Neural crest cell (in vitro differentiated cells): ENCODE data around the gene ADRM1. TPM values are rescaled to one million over a fixed set of nuclear protein-coding genes. Genes with fewer than 3 reads are reported as not detected.

Source experiments
- DNase-seq: peaks from one replicate; pipeline ENCODE4 v3.0.0; 2021; ENCODE audit warnings: low read depth, mixed read lengths, low spot score
- H3K27ac Mint-ChIP-seq: one replicate; pipeline ENCODE4 v1.8.0; 2021; ENCODE audit warnings: mild to moderate bottlenecking, mixed read lengths; ENCODE audit not compliant: unreplicated experiment
- H3K27me3 Mint-ChIP-seq: 2 replicates; pipeline ENCODE4 v1.8.0; 2021; ENCODE audit warnings: low read depth, mild to moderate bottlenecking, mixed read lengths
- H3K36me3 Mint-ChIP-seq: 2 replicates; pipeline ENCODE4 v1.8.0; 2021; ENCODE audit warnings: low read depth, mild to moderate bottlenecking, mixed read lengths
- H3K4me1 Mint-ChIP-seq: 2 replicates; pipeline ENCODE4 v1.8.0; 2021; ENCODE audit warnings: mixed read lengths
- H3K4me3 Mint-ChIP-seq: one replicate; pipeline ENCODE4 v1.8.0; 2021; ENCODE audit warnings: mild to moderate bottlenecking, mixed read lengths
- H3K9me3 Mint-ChIP-seq: 2 replicates; pipeline ENCODE4 v1.8.0; 2021; ENCODE audit warnings: mixed read lengths
- total RNA-seq: library from RNA; stranded (reverse); gene quantifications from 2 replicates; pipeline ENCODE4 v1.2.1, GENCODE V29; 2021
- TF ChIP-seq, protein P1 (sequence below): fragments of 200-600 bp; sonication (generic); conservative IDR thresholded peaks from 2 replicates; pipeline ENCODE4 v1.5.0; 2021; ENCODE audit warnings: antibody characterized with exemption, mild to moderate bottlenecking

Gene ADRM1
- total RNA-seq, 1 donor from 2014 or later = 98.8 TPM

DNA sequence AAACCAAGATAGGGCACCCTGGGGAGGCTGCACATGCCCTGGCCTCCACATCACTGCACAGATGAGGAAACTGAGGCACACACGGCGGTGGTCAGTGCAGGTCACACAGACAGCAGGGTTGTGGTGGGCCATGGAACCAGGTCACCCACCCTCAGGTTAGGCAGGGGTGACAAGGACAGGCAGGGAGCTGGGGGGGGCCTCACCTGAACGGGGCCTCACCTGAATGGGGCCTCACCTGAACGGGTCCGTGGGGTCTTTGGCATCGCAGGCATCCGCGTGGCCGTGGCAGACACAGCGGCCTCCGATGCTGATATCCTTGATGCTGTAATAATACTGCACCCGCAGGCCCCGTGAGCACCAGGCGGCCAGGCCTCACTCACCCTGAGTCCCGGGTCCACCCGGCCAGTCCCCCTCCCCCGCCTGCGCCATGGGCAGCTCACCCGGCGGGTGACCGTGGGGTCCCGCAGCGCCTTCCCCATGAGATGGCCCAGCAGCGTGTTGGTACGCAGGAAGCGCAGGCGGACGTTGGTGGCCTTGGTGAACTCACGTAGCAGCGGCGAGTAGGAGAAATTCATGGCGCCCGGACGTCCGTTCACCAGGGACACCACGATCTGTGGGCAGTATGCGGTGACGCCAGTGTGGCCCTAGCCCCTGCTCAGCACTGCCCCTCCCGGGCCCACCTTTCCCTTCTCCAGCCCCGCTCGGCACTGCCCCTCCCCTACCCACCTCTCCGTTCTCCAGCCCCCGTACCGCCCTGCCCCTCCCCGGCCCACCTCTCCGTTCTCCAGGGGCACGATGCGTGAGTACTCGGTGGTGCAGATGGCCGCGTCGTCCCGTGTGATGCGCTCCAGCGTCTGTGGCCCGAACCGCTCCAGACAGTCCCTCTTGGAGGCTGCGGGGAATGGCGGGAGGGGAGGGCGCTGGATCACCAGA is 48.9 kb downstream of the ADRM1 start:
- TF ChIP-seq, protein P1, sequence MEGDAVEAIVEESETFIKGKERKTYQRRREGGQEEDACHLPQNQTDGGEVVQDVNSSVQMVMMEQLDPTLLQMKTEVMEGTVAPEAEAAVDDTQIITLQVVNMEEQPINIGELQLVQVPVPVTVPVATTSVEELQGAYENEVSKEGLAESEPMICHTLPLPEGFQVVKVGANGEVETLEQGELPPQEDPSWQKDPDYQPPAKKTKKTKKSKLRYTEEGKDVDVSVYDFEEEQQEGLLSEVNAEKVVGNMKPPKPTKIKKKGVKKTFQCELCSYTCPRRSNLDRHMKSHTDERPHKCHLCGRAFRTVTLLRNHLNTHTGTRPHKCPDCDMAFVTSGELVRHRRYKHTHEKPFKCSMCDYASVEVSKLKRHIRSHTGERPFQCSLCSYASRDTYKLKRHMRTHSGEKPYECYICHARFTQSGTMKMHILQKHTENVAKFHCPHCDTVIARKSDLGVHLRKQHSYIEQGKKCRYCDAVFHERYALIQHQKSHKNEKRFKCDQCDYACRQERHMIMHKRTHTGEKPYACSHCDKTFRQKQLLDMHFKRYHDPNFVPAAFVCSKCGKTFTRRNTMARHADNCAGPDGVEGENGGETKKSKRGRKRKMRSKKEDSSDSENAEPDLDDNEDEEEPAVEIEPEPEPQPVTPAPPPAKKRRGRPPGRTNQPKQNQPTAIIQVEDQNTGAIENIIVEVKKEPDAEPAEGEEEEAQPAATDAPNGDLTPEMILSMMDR = no peak
- DNase-seq = no peak
- H3K4me1 Mint-ChIP-seq = peaks cover 11% of the 10 kb centered on the region
- H3K27me3 Mint-ChIP-seq = no peaks in the 10 kb centered on the region
- no peak overlapping the region for H3K27ac Mint-ChIP-seq
- no peak overlapping the region for H3K4me3 Mint-ChIP-seq
- H3K9me3 Mint-ChIP-seq = peaks cover 6% of the 10 kb centered on the region
- peaks cover 8% of the 10 kb centered on the region for H3K36me3 Mint-ChIP-seq

DNA sequence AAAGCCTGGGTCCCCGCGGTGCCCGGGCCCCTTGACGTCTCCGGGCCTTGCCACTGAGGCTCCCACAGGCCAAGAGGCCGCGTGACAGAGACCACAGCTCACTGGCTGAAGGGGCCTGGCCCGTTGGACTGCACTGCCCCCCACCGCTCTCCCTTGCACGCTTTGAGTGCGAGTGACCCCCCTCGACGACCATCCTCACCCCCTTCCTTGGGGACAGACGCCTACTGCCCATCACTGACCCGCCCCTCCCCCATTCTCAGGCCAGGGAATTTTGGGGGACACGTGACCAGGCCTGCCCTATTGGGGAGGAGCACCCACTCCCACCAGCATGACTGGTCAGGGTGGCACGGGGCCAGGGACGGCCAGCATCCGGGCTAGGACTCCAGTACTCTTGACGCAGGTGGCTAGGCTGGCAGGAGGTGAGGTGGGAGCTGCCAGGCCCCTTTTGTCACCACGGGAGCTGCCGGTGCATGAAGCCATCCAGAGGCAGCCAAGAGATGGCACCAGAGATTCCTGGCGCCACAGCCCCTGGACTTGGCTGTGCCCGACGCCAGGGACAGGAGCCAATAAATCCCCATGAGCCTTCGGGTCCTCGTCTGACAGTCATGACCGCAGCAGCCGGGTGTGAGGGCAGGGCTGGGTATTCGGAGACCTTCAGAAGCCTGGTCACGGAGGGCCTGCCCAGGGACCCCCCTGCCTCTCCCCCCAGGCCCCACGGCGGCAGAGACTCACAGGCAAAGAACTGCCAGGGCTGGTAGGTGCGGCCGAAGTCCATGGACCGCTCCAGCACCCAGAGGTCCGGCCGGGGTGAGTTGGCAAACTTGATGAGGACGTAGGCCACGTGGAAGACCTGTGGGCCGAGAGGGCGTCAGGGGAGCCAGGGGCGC is 49.8 kb downstream of the ADRM1 start:
- TF ChIP-seq, protein P1 = no peak
- Mint-ChIP-seq H3K9me3 (peaks cover 6% of the 10 kb centered on the region), H3K27ac (no peak overlapping the region), H3K36me3 (peaks cover 8% of the 10 kb centered on the region), H3K4me3 (no peak overlapping the region), H3K4me1 (peaks cover 11% of the 10 kb centered on the region), H3K27me3 (no peaks in the 10 kb centered on the region)
- DNase-seq = no peak

DNA sequence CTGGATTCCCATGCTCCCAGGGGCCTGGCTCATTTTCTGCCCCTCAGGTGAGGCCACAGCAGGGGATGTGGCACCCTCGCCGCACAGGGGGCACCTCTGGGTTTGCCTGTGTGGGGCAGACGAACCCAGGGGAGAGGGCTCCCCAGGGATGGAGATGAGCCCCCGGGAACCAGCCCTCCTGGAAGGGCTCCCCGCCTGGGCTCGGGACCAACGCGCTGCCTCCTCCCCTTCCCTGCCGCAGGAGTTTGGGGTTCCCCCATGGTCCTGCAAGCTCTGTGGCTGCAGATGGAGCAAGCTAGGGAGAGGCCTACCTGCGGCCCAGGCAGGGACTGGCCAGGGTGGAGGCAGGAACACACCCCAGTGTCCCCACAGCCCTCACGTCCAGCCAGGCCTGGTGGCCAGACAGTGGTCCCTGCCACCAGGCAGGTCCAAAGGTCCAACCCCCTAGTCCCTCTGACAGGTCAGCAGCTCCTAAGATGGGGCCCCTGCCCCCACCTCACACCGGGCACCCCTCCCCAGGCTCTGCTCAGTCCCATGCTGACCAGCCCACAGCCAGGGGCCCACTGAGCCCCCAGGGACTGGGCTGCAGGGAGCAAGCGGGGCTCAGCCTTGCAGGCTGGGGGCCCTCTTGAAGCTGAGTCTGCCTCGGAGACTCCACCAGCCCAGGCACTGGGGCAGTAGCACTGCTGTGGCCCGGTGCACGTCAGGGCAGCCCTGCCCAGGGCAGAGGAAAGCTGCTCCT is 50.7 kb downstream of the ADRM1 start:
- Mint-ChIP-seq H3K9me3 (peaks cover 6% of the 10 kb centered on the region), H3K4me3 (no peak overlapping the region), H3K4me1 (peaks cover 11% of the 10 kb centered on the region), H3K27me3 (no peaks in the 10 kb centered on the region), H3K36me3 (peaks cover 6% of the 10 kb centered on the region), H3K27ac (no peak overlapping the region)
- TF ChIP-seq, protein P1 = no peak
- no peak for DNase-seq

DNA sequence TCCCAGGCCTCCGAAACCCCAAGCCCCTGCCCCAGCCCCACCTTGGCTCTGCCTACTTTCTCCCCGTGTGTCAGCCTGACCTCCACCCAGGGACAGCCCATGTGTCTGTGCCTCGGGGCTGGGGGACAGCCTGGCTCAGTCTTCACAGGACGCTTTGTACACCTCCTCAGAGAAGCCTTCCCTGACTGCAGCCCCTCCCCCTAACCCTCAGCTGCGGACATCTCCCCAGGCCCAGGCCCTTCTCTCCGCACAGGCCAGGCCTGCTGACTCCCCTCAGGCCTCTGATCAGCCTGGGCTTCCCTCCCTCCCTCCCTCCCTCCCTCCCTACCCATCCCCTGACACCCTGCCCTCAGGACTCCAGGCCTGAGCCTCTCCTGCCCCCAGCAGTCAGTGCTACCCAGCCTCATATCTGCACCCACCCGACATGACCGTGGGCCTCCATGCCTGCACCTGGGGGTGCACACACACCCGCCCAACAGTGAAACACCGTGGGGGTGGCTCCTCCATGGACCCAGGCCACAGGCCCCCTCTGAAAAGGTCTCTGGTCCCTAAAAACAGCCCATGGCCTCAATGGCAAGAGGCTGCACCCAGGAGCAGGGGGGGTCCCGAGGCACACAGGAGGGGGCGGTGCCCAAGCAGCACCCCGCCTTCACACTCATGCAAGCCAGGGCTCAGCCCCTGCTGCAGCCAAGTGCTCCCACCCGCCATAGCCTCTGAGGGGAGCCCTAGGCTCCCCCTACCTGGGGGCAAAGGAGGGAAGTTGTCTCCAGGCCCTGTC is 51.4 kb downstream of the ADRM1 start:
- TF ChIP-seq, protein P1 = no peak
- peaks cover 10% of the 10 kb centered on the region for H3K4me1 Mint-ChIP-seq
- DNase-seq = no peak

More for the DNA sequence above, 51.4 kb downstream of the ADRM1 start:
- Mint-ChIP-seq H3K36me3 (peaks cover 2% of the 10 kb centered on the region), H3K4me3 (no peak overlapping the region), H3K27me3 (no peaks in the 10 kb centered on the region), H3K9me3 (peaks cover 2% of the 10 kb centered on the region), H3K27ac (no peak overlapping the region)
